GM15510 (cell line): ENCODE data around the gene CLDN14.

Experiments used
- POLR2A ChIP-seq: IDR thresholded peaks from 3 replicates; pipeline ENCODE4 v1.6.1; 2011; ENCODE audit warnings: borderline replicate concordance; ENCODE audit not compliant: insufficient read length; ENCODE audit errors: extremely low read depth

CLDN14 gene

DNA sequence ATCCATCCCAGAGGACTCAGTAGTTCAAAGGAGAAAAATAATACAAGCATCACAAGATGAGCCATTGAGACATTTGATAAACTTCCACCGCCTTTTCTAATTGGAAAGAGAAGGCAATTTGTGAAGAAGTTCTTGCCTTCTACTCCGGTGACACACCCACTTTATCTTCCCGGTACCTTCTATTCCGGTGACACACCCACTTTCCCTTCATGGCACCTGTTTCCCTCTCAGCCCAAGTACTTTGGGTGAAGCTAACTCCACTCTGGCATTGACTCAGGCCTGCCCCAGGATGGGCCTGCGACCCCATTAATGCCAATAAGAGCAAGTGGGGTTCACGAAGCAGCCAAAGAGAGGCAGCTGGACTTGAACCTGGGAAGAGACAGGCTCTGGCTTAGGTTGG lies 38.2 kb downstream of the CLDN14 start:
- TF ChIP-seq POLR2A, result no peak

DNA sequence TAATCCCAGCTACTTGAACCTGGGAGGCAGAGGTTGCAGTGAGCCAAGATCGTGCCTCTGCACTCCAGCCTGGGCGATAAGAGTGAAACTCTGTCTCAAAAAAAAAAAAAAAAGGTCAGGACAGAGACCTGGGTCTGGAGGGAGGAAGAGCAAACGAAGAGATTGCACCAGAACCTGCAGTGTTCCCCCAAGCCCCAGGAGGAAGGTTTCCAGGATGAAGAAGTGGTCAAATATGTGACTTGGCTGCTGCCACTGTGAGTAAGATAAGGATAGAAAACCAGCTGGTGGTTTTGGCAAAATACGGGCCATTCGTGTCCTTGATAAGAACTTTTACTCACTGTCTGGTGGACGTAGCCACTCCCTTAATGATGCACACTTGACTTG lies 42.2 kb downstream of the CLDN14 start:
- TF ChIP-seq POLR2A, result no peak

DNA sequence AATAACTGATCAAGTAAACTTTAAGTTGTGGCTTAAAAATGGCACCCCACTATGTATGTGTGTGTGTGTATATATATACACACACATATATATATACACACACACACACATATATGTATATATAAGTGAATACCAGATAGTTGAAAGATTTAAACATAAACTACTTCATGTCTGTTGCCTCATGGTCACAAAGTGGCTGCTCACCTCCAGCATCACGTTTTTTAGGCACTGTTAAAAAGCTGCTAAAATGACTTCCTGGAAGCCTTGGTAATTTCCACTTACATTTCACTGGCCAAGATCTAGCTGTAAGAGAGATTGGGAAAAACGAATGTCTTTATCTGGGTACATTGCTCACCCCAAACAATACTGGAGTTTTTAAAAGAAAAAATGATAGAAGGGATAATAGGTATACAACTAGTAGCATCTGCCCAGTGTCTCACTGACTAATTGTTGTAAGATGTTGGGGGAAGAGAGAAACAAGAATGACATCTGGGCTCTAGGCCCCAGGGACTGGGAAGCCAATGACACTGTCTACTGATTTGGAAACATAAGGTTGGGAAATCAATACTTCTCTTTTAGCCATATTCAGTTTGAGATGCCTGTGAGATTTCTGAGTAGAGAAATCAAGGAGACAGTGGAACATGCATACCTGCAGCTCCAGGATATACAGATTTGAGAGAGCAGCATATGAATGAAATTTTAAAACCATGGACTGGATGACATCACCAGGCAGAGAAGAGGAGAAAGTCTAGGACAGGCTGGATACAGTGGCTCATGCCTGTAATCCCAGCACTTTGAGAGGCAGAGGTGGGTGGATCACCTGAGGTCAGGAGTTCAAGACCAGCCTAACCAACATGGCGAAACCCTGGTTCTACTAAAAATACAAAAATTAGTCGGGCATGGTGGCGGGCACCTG lies 42.8 kb downstream of the CLDN14 start:
- no peak for TF ChIP-seq POLR2A

DNA sequence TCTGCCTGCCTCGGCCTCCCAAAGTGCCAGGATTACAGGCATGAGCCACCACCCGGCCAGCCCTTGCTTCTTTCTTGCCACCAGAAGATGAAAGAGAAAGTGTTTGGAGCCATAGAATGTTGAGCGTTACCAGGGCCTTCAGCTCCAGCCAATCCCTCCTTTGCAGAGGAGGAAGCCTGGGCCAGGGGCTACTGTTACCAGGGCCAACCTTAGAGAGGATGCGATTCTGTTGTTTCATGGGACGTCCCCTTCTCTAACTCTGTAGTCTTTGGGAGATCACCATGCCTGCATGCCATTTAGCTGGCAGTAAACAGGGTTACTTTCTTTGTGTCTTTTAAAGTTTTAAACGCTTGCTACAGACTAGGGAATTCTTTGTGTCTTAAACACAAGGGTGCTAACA lies 45.8 kb downstream of the CLDN14 start:
- TF ChIP-seq POLR2A, result no peak

DNA sequence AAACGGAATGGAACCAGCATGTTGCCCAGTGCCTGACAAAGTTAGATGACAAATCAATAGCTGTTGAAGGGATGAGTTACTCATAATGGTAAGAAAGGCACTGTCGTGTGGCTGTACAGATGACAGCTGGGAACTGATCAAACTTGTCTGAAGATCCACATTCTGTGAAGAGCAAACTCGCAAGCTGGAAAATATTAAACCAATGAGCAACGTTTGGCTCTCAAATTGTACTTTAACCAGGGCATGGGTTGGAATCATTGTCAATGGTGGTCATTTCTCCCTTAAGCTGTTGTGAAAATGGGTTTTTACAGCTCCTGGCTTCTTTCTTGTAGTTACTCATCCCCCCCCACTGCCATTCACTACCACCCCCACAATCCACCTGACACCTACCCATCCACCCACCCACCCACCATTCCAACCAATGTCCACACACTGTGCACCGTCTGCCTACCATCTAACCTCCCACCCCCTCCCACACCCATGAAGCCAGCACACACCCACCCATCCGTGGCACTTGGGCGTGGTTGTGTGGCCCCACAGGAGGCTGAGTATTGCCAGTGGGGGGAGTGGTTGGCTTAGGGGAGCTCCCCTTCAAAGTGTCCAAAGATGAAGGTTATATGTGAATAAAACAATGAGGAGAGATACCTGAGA lies 46.7 kb downstream of the CLDN14 start:
- TF ChIP-seq POLR2A, result no peak

DNA sequence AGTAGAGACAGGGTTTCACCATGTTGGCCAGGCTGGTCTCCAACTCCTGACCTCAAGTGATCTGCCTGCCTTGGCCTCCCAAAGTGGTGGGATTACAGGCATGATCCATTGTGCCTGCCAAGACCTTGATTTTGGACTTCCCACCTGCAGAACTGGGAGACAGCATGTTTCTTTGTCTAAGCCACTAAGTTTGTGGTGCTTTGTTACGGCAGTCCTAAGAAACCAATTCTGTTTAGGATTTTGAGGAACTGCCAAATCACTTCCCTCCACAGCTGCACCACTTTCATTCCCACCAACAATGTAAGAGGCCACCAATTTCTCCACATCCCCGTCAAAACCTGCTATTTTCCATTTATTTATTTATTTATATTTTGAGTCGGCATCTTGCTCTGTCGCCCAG lies 48.7 kb downstream of the CLDN14 start:
- no peak for TF ChIP-seq POLR2A

DNA sequence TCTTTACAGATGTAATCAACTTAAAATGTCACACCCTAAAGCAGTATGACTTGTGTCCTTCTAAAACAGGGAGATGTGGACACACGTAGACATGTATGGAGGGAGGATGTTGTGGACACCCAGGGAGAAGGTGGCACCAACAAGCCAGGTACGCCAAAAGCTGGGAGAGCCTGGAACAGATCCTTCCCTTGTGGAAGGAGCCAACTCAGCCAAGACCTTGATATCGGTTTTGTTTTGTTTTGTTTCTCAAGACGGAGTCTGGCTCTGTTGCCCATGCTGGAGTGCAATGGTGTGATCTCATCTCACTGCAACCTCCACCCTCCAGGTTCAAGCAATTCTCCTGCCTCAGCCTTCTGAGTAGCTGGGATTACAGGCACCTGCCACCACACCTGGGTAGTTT lies 49.1 kb downstream of the CLDN14 start:
- TF ChIP-seq POLR2A, result no peak

DNA sequence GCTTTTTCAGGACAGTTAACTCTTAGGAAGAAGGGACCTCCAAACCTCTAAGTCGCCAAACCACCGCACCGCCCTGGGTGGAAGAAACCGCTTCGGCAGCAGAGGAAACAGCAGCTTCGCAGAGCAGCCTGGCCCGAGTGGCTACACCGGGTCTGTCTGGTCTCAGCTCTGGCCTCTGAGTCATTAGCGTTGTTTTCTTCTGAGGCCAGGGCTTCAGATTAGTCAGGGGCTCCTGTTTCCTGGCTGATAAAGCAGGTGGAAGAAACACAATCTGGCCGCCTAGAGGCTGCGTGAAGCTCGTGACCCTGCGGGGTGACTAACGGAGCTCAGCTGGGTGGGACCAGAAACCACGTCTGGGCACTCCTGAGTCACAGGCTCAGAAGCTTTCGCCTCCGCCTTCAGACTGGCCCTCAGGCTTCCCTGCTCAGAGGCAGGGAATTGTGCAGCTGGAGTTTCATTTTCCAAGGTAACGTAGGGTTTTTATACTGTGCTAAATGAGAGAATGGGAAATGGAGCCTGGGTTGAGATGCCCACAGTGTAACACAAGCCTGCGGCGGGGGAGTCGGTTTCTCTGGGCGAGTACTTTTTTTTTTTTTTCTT lies 49.9 kb downstream of the CLDN14 start:
- TF ChIP-seq POLR2A, result no peak

DNA sequence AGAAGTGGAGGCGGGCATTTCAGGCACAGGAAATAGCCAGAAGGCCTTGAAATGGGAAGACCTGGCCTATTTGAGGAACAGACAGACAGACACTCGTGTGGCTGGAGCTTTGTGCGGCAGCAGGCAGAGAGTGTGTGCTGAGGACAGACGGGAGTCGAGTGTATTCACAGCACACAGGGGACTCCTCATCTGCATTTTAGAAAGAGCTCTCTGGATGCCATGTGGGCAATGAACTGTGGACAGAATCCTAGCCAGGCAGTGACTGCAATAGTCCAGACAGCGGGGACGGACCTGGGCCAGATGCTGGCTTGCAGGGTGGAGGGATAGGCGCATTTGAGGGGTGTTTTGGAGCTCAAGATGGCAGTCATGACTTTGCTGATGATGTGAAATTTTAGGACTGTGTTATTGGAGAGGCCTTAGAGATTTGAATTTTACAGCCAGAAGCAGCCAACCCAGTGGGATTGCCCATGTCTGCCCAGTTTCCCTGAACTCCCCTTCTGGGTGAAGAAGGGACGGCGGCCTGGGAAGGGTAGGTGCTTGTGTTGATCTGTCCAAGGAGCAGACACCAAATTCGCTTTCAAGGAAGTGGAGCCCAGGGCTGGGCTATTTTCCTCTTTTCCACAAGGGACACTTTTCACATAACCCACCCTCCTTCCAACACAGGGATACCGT lies 51.0 kb downstream of the CLDN14 start:
- no peak for TF ChIP-seq POLR2A

DNA sequence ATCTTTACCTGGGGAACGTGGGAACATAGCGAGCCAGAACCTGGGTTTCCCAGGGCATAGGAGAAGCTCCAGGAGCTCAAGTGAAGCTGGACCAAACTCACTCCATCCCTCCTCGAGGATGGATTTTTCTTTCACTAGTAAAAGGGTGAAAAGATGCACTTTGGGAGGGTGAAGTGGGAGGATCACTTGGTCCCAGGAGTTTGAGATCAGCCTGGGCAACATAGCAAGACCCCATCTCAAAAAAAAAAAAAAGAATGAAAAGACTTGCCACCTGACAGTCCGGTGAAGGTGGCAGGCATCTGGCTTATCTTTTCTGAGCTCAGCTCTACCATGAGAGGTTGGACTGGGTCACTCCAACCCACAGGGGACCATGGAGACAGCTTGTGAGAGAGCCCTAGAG lies 52.4 kb downstream of the CLDN14 start:
- TF ChIP-seq POLR2A, result no peak

DNA sequence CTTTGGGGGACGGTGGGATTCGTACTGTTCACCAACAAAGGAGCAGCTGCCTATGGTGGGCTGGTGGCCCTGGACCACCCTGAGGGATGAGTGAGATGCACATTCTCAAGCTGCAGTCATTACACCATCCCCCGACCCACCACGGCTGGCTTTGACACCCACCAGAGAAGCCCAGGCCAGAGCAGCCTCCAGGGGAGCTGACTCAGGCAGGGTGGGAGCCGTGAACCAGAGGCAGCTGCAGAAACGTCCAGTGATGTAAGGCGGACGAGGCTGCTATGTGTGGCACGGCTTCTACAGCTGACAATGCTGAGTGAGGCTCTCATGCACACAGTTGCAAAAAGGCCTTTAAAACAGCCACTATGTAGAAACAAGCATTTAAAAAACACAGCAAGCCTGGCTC lies 54.6 kb downstream of the CLDN14 start:
- TF ChIP-seq POLR2A, result no peak

DNA sequence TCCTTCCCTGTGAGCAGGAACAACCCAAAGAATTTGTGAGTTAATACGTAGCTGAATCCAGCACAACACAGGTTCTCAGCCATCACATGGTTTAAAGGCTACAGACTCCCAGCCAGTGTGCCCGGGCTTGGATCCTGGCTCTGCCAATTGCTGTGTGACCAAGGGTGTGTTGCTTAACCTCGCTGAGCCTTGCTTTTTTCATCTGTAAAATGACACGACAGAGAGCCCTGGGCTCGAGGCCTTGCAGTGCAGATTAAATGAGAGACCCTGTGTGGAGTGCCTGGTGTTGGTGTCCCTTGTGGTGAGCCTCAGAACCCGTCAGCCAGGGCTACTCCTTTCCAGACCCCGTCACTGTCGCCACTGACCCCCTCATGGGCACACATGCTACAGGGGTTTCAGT lies 55.3 kb downstream of the CLDN14 start:
- TF ChIP-seq POLR2A, result no peak

DNA sequence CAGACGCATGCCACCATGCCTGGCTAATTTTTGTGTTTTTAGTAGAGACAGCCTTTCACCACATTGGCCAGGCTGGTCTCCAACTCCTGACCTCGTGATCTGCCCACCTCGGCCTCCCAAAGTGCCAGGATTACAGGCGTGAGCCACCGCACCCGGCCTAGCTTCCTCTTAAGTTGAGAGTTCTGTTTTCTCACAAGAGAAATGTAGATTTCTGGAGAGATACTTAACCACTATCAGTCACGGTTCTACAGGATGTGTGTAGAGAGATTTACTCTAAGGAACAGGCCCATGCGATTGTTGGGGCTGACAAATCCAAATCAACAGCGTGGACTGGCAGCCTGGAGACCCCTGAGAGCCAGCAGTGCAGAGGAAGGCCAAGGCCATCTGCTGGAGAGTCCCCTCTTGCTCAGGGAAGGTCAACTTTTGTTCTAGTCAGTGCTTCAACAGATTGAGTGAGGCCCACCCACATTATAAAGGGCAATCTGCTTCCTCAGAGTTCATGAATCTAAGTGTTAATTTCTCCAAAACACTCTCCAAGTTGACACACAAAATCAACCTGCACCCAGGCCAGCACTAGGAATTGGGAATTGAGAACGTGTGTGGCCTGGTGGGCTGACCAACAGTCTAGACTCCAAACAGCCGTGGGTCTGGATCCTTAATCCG lies 56.0 kb downstream of the CLDN14 start:
- TF ChIP-seq POLR2A, result no peak

DNA sequence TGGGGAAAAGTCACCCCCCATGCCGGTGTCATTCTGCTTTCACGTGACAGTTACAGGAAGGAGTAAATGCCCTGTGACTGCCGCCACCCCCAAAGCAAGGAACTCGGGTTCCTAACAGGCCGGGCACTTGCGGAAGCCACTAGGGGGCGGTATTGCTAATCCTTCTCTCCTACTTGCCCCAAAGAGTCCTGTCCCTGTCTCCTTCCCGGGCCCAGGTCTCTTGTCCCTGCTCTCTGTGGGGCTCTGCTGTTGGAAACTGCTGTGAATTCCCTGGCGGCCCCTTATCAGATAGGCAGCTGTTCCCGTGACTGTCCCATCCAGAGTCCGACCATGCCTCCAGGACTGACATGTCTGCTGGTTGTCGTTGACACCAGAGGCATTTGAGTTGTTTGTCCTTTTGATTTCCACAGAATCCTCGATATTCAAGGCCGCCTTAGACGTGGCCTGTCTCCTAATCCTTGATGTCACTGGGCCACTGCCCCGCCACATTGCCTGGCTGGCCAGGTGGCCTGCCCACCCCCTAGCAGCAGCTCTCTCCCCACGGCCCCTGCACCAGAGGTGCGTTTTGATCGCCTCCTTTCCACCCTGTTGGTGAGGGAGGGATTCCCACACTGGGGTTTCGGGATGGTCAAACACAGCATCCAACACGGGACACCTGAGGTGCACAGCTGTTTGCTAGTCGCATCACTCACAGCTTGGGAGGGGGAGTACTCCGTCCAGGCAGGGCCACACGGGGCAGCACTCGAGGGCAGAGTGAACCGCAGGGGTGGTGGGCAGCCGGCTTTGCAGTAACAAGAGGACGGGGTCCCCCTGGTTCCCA lies 57.4 kb downstream of the CLDN14 start:
- TF ChIP-seq POLR2A, result no peak

DNA sequence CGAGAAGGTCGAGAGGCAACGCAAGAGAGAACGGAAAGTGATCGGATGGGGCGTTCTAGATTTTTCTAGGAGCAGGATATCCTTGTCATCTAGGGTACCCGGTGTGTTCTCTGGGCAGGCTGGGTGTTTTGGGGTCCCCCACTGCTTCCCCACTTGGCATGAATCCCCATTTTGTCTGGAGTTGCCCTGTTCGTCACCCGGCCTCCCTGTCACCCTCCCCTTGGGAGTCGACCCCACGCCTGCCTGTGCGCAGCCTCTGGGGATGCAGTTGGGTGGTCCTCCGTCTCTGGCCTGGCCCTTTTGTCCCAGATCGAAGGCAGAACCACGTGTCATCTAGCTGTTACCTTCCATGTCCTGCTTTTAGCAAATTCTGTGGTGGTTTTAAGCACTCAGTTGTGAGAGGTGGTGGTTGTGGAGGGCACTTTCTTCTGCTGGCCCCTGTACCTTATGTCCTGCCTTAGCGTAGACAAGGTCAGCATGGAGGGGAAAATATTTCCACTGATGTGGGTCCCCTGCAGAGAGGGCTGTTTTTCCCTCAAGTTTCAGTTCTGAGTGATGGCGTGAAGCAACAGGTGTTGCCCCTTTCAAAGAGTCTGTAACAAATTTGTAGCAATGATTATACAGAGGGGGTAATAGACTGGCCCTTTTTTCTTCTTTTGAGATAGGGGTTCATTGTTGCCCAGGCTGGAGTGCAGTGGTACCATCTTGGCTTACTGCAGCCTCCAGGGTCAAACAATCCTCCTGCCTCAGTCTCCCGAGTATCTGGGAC lies 59.2 kb downstream of the CLDN14 start:
- TF ChIP-seq POLR2A, result no peak
